HG03159 (cell line): ENCODE measurements around the gene RGS2.

ENCODE experiments used
- ATAC-seq: cut with Tn5 transposase; IDR thresholded peaks from one replicate; pipeline ENCODE4 v1.9.1; 2021; ENCODE audit warnings: mild to moderate bottlenecking, moderate library complexity; ENCODE audit not compliant: unreplicated experiment

RGS2 gene

GRCh38 chr1:192826791-192827546 lies 18.1 kb downstream of the RGS2 start:
- no peak for ATAC-seq

GRCh38 chr1:192830595-192831246 lies 21.9 kb downstream of the RGS2 start:
- ATAC-seq, result no peak

GRCh38 chr1:192831706-192832355 lies 23.0 kb downstream of the RGS2 start:
- no peak for ATAC-seq

DNA sequence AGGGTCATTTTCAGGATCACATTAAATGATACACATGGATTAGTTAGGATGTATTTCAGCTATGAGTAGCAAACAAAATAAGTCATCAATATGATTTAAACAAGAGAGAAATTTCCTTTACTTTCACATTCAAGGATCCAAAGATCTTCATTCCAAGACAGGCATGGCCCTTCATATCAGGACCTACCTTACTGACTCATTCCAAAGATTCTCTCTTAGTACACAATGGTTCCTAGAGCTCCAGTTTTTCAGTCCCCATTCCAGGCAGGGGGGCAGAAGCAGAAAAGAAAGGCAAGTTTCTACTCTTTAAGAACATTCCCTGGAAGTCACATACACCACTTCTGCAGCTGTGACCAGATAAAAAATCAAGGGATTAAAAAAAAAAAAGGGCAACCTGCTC lies 23.7 kb downstream of the RGS2 start:
- ATAC-seq, result no peak

- no peak for ATAC-seq
Measured at GRCh38 chr1:192835116-192835515, 26.3 kb downstream of the RGS2 start.

- ATAC-seq, result no peak
Measured at GRCh38 chr1:192839162-192840066, 30.6 kb downstream of the RGS2 start.

DNA sequence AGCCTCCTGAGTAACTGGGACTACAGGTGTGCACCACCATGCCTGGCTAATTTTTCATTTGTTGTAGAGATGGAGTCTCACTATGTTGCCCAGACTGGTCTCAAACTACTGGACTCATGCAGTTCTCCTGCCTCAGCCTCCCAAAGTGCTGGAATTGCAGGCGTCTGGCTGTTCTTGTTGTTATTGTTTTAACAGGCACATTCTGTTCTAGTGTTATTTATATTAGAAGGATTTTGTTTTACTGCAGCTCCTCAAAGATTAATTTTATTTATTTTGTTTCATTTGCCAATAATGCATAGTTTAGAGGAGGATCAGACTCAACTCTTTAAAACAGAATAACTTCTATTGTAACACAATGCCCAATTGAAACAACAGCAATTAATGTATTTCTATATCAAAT lies 35.5 kb downstream of the RGS2 start:
- no peak for ATAC-seq

DNA sequence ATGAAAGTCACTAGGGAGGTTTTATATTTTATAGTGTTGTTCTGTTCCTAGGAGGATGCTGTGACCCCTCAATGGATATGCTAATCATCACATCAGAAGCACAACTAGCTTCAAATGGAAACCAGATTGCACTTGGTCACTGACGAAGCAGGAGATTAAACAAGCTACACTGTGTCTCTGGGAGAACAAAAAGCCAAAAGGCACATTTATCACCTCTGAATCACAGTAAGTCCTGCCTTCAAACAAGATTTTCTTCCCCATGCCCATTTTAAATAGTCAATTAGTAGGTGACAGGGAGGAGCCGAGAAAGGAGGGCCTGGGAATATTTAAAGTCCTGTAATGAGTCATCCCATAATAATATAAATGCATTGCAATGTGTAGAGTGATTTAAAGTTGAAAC lies 38.1 kb downstream of the RGS2 start:
- ATAC-seq, result no peak

DNA sequence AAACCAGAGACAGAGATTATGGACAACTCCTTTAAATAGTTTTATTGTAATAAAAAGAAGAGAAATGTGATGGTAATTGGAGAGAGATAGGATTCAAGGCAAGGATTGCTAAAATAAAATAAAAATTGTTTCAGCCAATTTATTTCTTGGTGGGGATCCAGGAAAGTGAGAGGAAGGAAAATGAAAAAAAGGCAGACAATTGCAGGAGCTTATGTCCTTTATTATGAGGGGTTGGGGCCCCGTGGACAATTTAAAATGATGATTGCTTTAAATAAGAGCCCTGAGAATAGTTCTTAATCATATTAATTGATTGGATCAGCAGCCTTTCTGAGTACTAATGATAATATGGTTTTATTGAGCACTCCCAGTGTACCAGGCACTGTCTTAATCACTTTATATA lies 40.2 kb downstream of the RGS2 start:
- ATAC-seq, result no peak

- no peak for ATAC-seq
Measured at GRCh38 chr1:192849442-192849841, 40.6 kb downstream of the RGS2 start.

GRCh38 chr1:192852001-192852947 lies 43.4 kb downstream of the RGS2 start:
- no peak for ATAC-seq

GRCh38 chr1:192858456-192858855 lies 49.6 kb downstream of the RGS2 start:
- ATAC-seq, result no peak

DNA sequence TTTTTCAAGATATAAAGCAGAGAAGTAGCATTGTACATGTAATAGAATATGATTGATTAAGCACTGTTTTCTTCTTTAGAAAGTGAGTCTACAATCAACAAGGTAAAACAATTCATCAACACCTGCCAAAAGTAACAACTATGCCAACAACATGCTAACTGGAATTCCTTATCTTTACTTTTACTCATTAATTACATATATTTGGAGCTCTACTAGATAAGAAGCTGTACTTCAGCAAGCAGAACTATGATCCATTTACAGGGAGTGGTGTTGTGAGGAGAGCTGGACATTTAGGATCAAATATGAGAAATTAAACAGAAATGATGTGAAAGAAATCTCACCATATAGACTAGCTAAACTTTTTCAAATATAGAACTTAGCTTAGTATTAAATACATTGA lies 51.0 kb downstream of the RGS2 start:
- ATAC-seq, result no peak

DNA sequence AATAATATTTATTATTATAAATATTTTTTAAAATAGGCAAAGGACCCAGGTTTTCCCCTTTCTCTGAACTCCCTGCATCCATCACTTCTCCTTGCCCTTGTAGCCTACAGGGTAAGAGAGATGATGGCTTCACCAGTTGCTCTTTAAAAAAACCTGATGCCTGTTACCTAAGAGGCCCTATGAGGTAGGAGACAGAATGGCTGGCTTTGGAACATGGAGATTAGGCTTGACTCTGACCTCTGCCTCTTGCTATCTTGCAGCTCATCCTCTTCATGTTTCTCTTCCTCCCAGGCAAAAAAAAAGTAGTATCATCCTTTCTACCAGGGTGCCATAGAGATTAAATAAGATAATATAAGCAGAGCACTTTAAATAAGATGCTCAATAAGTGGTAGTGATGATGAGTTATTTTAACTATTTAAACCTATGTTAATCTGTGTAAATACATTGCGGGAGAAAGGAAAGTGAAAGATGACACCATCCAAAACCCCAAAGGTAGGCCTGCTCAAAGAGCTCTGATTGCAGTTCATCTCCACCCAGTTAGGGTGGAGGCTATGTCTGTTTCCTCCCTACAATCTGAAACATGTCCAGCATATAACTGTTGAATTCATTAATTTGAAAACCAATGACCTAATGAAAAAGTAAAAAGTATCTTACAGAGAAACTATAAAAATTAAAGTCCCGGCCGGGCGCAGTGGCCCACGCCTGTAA lies 51.8 kb downstream of the RGS2 start:
- no peak for ATAC-seq

DNA sequence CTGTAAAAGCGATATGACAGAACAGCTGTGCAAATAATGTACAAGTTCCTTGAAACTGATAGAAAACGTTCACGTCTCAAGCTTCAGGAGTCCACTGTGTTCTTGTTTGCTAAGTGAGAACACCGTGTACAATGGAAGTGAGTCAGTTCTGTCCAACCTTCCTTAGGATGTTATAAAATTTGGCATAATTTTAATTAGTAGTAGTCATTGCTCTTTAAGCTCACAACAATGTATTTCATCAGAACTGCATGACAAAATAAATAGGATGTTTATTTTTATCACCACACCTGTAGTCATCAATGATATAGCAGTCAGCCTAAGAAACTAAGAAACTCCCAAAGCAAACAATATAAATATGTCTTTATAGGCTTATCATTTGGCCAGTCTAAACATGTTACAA lies 53.0 kb downstream of the RGS2 start:
- ATAC-seq, result no peak
